Measurements from ENCODE around the gene FRMD5. TPM values are rescaled to one million over a fixed set of nuclear protein-coding genes. Genes with fewer than 3 reads are reported as not detected.

FRMD5 gene
- polyA plus RNA-seq, 1 donor from 2014 or later = 25.8 TPM

DNA sequence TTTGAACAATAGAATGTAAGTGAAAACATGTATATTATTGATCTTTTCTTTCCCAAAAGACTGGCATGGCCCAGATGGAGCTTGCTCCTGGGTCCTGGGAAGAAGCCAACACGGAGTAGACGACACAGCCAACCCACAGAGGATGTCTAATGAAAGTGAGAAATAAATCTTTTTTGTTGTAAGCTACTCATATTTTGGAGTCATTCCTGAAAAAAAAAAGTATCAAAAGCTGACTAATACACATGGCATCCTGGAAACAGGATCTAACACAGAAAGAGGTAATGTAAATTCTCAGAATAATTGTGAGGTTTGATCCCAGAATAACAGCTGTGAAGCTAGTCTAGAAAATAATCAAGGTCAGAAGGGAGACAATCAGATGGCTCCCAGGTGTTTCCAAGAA lies 12.6 kb upstream of the FRMD5 start:
- no peaks in the 10 kb centered on the region for H3K79me2 ChIP-seq (replicated peaks; ENCODE audit: insufficient read depth, low read length)
- H3F3A ChIP-seq (ENCODE audit: insufficient read depth, low read length, poor library complexity, severe bottlenecking) = no peaks in the 10 kb centered on the region
- no peak overlapping the region for H3K4me2 ChIP-seq (ENCODE audit: low read length)
- no peaks in the 10 kb centered on the region for H3K36me3 ChIP-seq (ENCODE audit: insufficient read depth, low read length)
- H3K9me2 ChIP-seq (ENCODE audit: insufficient read depth, low read length) = no peaks in the 10 kb centered on the region
- no peaks in the 10 kb centered on the region for H3K27me3 ChIP-seq (ENCODE audit: insufficient read depth, low read depth, low read length)
- no peak overlapping the region for H2AFZ ChIP-seq (ENCODE audit: low read depth, low read length)
- no peaks in the 10 kb centered on the region for H4K20me1 ChIP-seq (ENCODE audit: insufficient read depth)
- no peaks in the 10 kb centered on the region for H3K9me3 ChIP-seq (ENCODE audit: low read length)
- H3K4me3 ChIP-seq (ENCODE audit: low read length) = no peak overlapping the region
- TF ChIP-seq EP300 (conservative IDR thresholded peaks at IDR 0.05; ENCODE audit: poor library complexity, severe bottlenecking) (no peak), RAD21 (conservative IDR thresholded peaks at IDR 0.05) (no peak), SMC3 (conservative IDR thresholded peaks at IDR 0.05; ENCODE audit: poor library complexity) (no peak), TAF1 (IDR thresholded peaks at IDR 0.05; ENCODE audit: low read depth) (no peak), MXI1 (conservative IDR thresholded peaks at IDR 0.05; ENCODE audit: poor library complexity, severe bottlenecking) (no peak), POLR2AphosphoS5 (IDR thresholded peaks at IDR 0.05) (no peak), EZH2 (IDR thresholded peaks at IDR 0.05; ENCODE audit: borderline replicate concordance, insufficient read depth, low read length, poor library complexity, severe bottlenecking) (no peak)
- TF ChIP-seq, protein P1, sequence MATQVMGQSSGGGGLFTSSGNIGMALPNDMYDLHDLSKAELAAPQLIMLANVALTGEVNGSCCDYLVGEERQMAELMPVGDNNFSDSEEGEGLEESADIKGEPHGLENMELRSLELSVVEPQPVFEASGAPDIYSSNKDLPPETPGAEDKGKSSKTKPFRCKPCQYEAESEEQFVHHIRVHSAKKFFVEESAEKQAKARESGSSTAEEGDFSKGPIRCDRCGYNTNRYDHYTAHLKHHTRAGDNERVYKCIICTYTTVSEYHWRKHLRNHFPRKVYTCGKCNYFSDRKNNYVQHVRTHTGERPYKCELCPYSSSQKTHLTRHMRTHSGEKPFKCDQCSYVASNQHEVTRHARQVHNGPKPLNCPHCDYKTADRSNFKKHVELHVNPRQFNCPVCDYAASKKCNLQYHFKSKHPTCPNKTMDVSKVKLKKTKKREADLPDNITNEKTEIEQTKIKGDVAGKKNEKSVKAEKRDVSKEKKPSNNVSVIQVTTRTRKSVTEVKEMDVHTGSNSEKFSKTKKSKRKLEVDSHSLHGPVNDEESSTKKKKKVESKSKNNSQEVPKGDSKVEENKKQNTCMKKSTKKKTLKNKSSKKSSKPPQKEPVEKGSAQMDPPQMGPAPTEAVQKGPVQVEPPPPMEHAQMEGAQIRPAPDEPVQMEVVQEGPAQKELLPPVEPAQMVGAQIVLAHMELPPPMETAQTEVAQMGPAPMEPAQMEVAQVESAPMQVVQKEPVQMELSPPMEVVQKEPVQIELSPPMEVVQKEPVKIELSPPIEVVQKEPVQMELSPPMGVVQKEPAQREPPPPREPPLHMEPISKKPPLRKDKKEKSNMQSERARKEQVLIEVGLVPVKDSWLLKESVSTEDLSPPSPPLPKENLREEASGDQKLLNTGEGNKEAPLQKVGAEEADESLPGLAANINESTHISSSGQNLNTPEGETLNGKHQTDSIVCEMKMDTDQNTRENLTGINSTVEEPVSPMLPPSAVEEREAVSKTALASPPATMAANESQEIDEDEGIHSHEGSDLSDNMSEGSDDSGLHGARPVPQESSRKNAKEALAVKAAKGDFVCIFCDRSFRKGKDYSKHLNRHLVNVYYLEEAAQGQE (IDR thresholded peaks at IDR 0.05; ENCODE audit: borderline replicate concordance) = no peak
- TF ChIP-seq, protein P2, sequence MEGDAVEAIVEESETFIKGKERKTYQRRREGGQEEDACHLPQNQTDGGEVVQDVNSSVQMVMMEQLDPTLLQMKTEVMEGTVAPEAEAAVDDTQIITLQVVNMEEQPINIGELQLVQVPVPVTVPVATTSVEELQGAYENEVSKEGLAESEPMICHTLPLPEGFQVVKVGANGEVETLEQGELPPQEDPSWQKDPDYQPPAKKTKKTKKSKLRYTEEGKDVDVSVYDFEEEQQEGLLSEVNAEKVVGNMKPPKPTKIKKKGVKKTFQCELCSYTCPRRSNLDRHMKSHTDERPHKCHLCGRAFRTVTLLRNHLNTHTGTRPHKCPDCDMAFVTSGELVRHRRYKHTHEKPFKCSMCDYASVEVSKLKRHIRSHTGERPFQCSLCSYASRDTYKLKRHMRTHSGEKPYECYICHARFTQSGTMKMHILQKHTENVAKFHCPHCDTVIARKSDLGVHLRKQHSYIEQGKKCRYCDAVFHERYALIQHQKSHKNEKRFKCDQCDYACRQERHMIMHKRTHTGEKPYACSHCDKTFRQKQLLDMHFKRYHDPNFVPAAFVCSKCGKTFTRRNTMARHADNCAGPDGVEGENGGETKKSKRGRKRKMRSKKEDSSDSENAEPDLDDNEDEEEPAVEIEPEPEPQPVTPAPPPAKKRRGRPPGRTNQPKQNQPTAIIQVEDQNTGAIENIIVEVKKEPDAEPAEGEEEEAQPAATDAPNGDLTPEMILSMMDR (IDR thresholded peaks at IDR 0.05; ENCODE audit: poor library complexity, severe bottlenecking) = no peak
- H3K27ac ChIP-seq (ENCODE audit: low read length) = no peak overlapping the region
- H3K9ac ChIP-seq (ENCODE audit: low read length) = no peak overlapping the region

DNA sequence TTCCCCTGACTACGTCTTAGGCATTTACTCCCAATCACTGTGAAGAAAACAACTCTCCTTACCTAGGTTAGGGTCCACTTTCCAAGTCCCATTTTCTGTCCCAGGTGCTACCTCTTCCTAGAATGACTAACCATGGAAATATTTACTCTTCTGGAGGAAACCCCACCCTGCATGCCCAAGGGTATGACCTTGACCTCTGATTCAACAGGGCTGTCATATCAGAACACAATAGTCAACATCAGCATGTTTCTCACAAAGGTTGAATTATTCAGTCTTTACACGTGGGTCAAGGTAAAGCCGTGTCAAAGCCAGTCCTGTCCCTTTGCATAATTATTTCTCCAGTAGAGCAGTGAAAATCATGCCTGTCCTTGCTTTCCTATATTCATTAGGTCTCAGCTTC lies 4.3 kb upstream of the FRMD5 start:
- H3K79me2 ChIP-seq (replicated peaks; ENCODE audit: insufficient read depth, low read length) = no peaks in the 10 kb centered on the region
- TF ChIP-seq TAF1 (IDR thresholded peaks at IDR 0.05; ENCODE audit: low read depth) = no peak
- TF ChIP-seq POLR2AphosphoS5 (IDR thresholded peaks at IDR 0.05) = no peak
- no peak for TF ChIP-seq MXI1 (conservative IDR thresholded peaks at IDR 0.05; ENCODE audit: poor library complexity, severe bottlenecking)
- no peak for TF ChIP-seq EZH2 (IDR thresholded peaks at IDR 0.05; ENCODE audit: borderline replicate concordance, insufficient read depth, low read length, poor library complexity, severe bottlenecking)
- TF ChIP-seq, protein P1 (IDR thresholded peaks at IDR 0.05; ENCODE audit: borderline replicate concordance) = no peak
- TF ChIP-seq EP300 (conservative IDR thresholded peaks at IDR 0.05; ENCODE audit: poor library complexity, severe bottlenecking) = no peak
- no peak for TF ChIP-seq SMC3 (conservative IDR thresholded peaks at IDR 0.05; ENCODE audit: poor library complexity)
- TF ChIP-seq RAD21 (conservative IDR thresholded peaks at IDR 0.05) = no peak
- TF ChIP-seq, protein P2 (IDR thresholded peaks at IDR 0.05; ENCODE audit: poor library complexity, severe bottlenecking) = no peak
- H3K4me3 ChIP-seq (ENCODE audit: low read length) = no peak overlapping the region
- no peak overlapping the region for H3K4me2 ChIP-seq (ENCODE audit: low read length)
- H3K9ac ChIP-seq (ENCODE audit: low read length) = no peak overlapping the region
- H3K27me3 ChIP-seq (ENCODE audit: insufficient read depth, low read depth, low read length) = no peaks in the 10 kb centered on the region
- H3F3A ChIP-seq (ENCODE audit: insufficient read depth, low read length, poor library complexity, severe bottlenecking) = no peaks in the 10 kb centered on the region
- no peak overlapping the region for H3K27ac ChIP-seq (ENCODE audit: low read length)
- no peaks in the 10 kb centered on the region for H4K20me1 ChIP-seq (ENCODE audit: insufficient read depth)
- H3K36me3 ChIP-seq (ENCODE audit: insufficient read depth, low read length) = no peaks in the 10 kb centered on the region
- H3K9me2 ChIP-seq (ENCODE audit: insufficient read depth, low read length) = no peaks in the 10 kb centered on the region
- H2AFZ ChIP-seq (ENCODE audit: low read depth, low read length) = no peak overlapping the region
- H3K9me3 ChIP-seq (ENCODE audit: low read length) = no peaks in the 10 kb centered on the region

All from neural cell (in vitro differentiated cells).